ENCODE data around the gene KRTAP3-2.

Gene KRTAP3-2

GRCh38 chr17:41010441-41010840 is 10.7 kb upstream of the KRTAP3-2 start:
- no peak for DNase-seq (ENCODE audit: low read depth)

GRCh38 chr17:41009936-41010335 is 10.2 kb upstream of the KRTAP3-2 start:
- no peak for DNase-seq (ENCODE audit: low read depth)

- no peak for DNase-seq (ENCODE audit: low read depth)
These were observed 9.6 kb upstream of the KRTAP3-2 start for GRCh38 chr17:41009301-41009760.

GRCh38 chr17:41008811-41009210 is 9.1 kb upstream of the KRTAP3-2 start, which contains the start of gene KRTAP3-1:
Gene KRTAP3-1, minus strand, starts transcription at chr17:41009128. Its CDS starts 54 bp downstream, at chr17:41009074.
- DNase-seq (ENCODE audit: low read depth) = no peak

GRCh38 chr17:41004397-41004796 is 4.7 kb upstream of the KRTAP3-2 start:
- no peak for DNase-seq (ENCODE audit: low read depth)

DNA sequence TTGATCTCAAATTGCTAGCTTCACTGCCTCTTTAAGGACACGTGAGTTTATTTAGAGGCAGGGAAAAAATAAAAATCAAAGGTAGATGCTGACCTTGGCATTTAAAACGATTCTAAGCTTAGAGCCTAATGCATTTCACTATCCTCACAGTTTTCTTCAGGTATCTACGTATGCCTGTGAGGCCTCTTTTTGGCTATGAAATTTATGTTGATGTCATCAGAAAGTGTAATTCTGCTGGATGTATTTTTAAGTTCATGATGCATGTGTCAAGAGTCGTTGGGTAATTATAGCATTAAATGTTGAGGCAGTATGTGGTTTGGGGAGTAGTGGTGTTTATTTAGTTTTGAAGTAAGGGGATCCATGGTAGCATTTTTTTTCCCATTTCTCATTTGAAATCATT is 4.2 kb upstream of the KRTAP3-2 start:
- no peak for DNase-seq (ENCODE audit: low read depth)

GRCh38 chr17:41002814-41003213 is 3.1 kb upstream of the KRTAP3-2 start:
- no peak for DNase-seq (ENCODE audit: low read depth)

DNA sequence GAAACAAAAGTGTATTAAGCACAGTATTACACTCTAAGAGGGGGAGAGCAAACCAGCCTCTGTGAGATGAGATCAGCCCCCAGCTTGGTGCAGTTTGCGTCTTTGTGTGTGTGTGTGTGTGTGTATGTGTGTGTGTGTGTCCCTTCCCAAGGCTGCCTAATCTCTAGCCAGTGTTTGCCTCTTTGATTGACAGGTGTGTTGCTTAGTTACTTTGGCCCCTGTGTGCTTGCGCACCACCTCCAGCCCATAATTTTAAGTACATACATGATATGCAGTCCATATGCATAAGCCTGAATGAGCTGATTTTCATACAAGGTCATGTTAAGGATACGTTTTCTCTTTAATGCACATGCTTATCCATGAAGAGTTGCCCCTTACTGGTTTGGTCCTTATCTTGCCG is 2.1 kb upstream of the KRTAP3-2 start:
- DNase-seq (ENCODE audit: low read depth) = no peak

- DNase-seq (ENCODE audit: low read depth) = no peak
These were observed 2.3 kb downstream of the KRTAP3-2 start for GRCh38 chr17:40997361-40997760.

GRCh38 chr17:40996829-40997228 is 2.9 kb downstream of the KRTAP3-2 start:
- no peak for DNase-seq (ENCODE audit: low read depth)

GRCh38 chr17:40995116-40995515 is 4.6 kb downstream of the KRTAP3-2 start:
- DNase-seq (ENCODE audit: low read depth) = no peak

DNA sequence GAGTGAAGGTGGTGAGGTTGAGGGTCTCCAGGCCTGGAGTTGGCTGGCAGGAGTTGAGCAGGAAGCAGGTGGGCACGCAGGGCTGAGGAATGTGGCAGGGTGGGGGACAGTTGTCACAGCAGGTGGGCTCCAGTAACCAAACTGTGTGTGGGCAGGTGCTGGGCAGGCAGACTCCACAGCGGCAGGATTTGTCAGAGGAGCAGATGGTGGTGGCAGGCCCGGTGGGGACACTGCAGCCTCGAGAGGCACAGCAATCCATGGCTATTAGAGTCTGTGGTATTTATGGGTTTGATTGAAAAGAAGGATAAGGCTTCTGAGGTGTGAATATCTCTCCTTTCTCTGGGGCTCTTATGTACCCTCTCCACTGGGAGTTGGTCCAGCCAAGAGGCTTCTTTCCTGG is 5.9 kb downstream of the KRTAP3-2 start, which contains the start of gene KRTAP3-3:
TSS of gene KRTAP3-3 (minus strand) at position 326 of the 400 bp plus-strand sequence. CDS start at position 259, 67 bp downstream.
- no peak for DNase-seq (ENCODE audit: low read depth)

- DNase-seq (ENCODE audit: low read depth) = no peak
These were observed 6.6 kb downstream of the KRTAP3-2 start for GRCh38 chr17:40993084-40993483.

DNA sequence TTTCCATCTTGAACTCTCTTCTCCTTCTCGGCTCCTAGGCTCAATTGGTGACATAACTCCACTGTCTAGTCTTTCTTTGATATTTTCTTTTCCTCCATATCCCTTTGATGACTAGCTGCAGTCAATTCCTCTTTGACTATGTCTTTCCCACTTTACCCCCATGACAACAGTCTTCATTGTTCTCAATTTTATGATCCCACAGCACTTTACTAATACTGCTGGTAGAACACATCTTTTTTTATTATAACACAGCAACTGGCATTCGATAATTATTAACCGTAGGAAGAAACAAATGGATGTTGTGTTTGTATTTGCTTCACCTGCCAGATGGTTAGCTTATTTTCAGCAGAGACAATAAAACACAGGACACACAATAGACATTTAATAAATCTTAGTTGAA is 7.0 kb downstream of the KRTAP3-2 start:
- no peak for DNase-seq (ENCODE audit: low read depth)

DNA sequence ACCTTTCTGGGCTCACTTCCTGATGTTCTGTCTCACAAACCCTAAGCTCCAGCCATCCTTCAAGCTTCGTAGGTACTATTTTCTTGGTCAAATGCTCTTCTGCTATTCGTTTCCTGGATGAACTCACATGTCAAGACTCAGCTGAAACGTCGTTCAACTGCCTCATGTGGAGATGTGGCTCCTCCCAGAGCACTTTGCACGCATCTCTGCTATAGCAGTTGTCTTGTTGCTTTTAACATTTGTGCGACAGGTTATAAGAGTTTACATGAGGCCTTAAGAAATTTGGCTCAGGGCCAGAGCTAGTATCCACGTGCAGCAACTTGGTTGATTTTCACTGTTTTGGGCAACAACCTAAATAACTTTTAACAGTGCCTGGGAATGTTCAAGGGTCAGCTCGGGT is 12.8 kb downstream of the KRTAP3-2 start:
- DNase-seq (ENCODE audit: low read depth) = no peak

- DNase-seq (ENCODE audit: low read depth) = no peak
These were observed 15.5 kb downstream of the KRTAP3-2 start, which contains the start of gene KRT40 for GRCh38 chr17:40984226-40984625. Gene KRT40, minus strand, starts transcription at chr17:40984326. Its CDS starts 53 bp downstream, at chr17:40984273.

DNA sequence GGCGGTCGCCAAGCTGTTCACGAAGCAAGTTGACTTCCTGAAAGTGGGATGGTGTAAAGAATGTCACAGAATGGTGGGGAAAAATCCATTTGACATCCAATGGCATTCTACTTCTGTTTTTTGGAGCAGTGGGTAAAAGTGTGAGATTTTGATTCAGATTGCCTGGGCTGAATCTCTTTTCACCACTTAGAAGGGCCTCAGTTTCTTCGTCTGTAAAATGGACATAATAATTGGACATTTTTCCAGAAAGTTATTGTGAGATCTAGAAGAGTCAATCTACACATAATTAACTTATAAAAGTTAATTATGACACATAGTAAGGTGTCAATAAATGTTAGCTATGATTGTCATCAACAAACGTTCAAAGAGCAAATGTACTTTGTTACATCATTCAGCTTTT is 18.6 kb downstream of the KRTAP3-2 start:
- DNase-seq (ENCODE audit: low read depth) = no peak

GRCh38 chr17:40980596-40980995 is 19.1 kb downstream of the KRTAP3-2 start:
- DNase-seq (ENCODE audit: low read depth) = no peak

DNA sequence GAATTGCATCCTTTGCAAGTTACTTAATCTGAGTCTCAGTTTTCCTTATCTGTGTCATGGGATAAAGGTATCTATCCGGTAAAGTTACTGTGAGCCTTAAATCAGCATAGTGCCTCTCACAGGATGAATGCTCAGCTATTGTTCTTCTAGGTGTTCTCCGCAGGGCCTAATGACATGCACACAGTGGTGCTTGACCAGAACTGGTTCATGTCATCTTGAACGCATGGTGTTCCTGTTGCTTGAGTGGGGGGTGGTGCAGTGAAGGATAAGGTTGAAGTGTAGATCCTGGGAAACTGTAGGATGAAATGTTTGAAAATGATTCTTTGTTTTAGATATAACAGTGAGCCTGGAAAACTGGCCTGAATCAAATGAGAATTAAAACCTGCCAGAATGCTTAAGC is 19.6 kb downstream of the KRTAP3-2 start:
- DNase-seq (ENCODE audit: low read depth) = no peak

DNA sequence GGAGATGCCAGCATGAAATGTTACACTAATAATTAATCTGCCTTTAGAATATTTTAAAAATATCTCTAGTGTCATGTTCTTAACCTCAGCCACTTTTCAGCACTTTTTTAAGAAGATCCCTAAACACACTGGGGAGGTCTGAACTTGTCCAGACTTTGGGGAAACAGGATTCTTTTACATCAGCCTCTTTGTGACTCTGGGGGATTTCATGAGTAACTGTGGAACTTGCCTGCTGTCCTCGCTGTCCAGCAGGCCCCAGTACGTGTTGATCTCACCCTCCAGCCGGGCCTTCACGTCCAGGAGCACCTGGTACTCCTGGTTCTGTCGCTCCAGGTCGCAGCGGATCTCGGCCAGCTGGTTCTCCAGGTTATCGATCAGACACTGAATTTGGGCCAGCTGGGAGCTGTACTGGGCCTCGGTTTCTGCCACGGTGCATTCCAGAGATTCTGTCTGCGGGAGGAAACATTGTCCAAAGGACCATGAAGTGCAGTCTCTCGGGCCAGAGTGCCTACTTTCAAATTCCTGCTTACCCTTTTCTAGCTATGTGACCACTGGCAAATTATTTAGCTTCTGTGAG is 21.0 kb downstream of the KRTAP3-2 start:
- DNase-seq (ENCODE audit: low read depth) = no peak

DNA sequence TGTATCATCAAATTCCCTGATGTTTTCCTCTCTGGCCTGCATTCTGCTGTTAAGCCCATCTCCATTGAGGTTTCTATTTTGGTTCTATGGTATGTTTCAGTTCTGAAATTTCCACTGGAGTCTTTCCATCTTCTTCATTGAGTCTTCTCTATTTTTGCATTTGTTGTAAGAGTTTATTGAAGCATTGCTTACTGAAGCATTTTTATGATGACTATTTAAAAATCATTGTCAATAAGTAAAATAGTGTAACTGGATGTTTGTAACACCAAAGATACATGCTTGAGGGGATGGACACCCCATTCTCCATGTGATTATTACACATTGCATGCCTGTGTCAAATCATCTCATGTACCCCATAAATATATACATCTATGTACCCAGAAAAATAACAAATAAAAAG is 24.2 kb downstream of the KRTAP3-2 start:
- no peak for DNase-seq (ENCODE audit: low read depth)

DNA sequence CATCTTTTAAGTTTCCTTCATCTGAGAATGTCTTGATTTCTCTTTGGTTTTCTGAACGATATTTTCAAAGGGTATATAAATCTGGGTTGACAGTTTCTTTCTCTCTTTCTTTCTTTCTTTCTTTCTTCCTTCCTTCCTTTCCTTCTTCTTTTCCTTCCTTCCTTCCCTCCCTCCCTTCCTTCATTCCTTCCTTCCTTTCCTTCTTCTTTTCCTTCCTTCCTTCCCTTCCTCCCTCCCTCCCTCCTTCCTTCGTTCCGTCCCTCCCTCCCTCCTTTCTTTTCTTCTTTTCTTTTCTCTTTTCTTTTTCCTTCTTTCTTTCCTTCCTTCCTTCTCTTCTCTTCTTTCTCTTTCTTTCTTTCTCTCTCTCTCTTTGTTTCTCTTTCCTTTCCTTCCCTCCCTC is 25.3 kb downstream of the KRTAP3-2 start:
- DNase-seq (ENCODE audit: low read depth) = no peak

DNA sequence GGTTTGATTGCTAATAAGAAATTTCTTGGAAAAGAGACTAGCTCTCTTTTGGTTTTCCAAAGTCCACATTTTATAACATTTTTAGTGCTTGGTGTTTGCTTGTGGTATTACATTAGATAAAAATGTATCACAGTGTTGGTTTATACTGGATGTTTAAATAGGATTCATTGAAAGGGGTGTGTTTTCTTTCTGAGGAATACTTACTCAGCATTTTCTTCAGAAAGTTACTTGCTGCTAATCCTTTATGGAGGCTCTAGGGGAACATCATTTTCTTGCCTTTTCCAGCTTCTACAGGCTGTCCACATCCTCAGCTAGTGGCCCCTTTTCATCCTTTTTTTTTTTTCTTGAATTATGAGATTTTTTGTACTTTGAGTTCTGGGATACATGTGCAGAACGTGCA is 32.1 kb downstream of the KRTAP3-2 start:
- no peak for DNase-seq (ENCODE audit: low read depth)

DNA sequence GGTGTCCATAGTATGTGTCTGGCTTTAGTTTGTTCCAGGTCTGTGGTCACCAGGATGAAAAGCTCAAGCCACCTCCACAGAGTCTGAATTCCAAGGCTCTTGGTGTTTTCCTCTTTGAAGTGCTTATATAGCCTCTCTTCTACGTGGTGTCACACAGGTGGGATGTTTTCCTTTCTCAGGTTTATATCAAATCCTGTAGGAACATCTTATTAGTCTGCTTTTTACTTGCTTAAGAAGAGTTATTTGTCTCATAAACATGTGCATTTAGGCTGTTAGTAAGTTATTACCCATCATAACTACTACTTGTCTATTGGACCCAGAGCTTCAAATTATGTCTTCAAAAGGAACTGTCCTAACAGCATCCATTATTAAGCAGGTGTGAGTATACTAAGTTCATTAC is 32.9 kb downstream of the KRTAP3-2 start, which contains the start of gene KRT39:
TSS of gene KRT39 (minus strand) at position 101 of the 400 bp plus-strand sequence. CDS start at position 9, 92 bp downstream.
- no peak for DNase-seq (ENCODE audit: low read depth)

Data from activated T-helper 1 cell treated with Interleukin-2 at 50 U/mL for 16 hours (primary cell).